HG03103 (cell line): Measurements from ENCODE around the gene SS18L1.
"Not testable (repeated sequence)": the region's sequence is repeated elsewhere in the genome, so short reads cannot be mapped to it uniquely, and the experiment has no call there.

Source experiments
- ATAC-seq: cut with Tn5 transposase; IDR thresholded peaks from one replicate; pipeline ENCODE4 v1.9.1; 2021; ENCODE audit warnings: low read depth; ENCODE audit not compliant: unreplicated experiment

SS18L1 gene

GRCh38 chr20:62143081-62143956, at the start of gene SS18L1, which contains the start of gene PSMA7:
Gene SS18L1, plus strand, starts transcription at chr20:62143769. Its CDS starts 52 bp downstream, at chr20:62143821.
Gene PSMA7, minus strand, starts transcription at chr20:62143394. Its CDS starts 91 bp downstream, at chr20:62143303.
- peak; percentile 62 for ATAC-seq

GRCh38 chr20:62096421-62097380, 46.9 kb upstream of the SS18L1 start:
- ATAC-seq = no peak

GRCh38 chr20:62097881-62098407, 45.6 kb upstream of the SS18L1 start:
- ATAC-seq = no peak

GRCh38 chr20:62101078-62101477, 42.5 kb upstream of the SS18L1 start:
- no peak for ATAC-seq

GRCh38 chr20:62103508-62104233, 39.9 kb upstream of the SS18L1 start:
- no peak for ATAC-seq

GRCh38 chr20:62104234-62104789, 39.3 kb upstream of the SS18L1 start:
- ATAC-seq = no peak

- no peak for ATAC-seq
Measured at GRCh38 chr20:62104791-62105345, 38.7 kb upstream of the SS18L1 start.

GRCh38 chr20:62105592-62105991, 38.0 kb upstream of the SS18L1 start:
- no peak for ATAC-seq

GRCh38 chr20:62111148-62111547, 32.4 kb upstream of the SS18L1 start:
- no peak for ATAC-seq

- no peak for ATAC-seq
Measured at GRCh38 chr20:62112368-62112767, 31.2 kb upstream of the SS18L1 start.

GRCh38 chr20:62114894-62115293, 28.7 kb upstream of the SS18L1 start:
- no peak for ATAC-seq

- not testable (repeated sequence) for ATAC-seq
Measured at GRCh38 chr20:62115800-62116407, 27.7 kb upstream of the SS18L1 start.

GRCh38 chr20:62116558-62117361, 26.8 kb upstream of the SS18L1 start:
- no peak for ATAC-seq

- no peak for ATAC-seq
Measured at GRCh38 chr20:62117362-62117646, 26.3 kb upstream of the SS18L1 start.

GRCh38 chr20:62117658-62118057, 25.9 kb upstream of the SS18L1 start:
- ATAC-seq = no peak

- ATAC-seq = no peak
Measured at GRCh38 chr20:62118113-62119043, 25.2 kb upstream of the SS18L1 start.

- ATAC-seq = no peak
Measured at GRCh38 chr20:62119115-62119514, 24.5 kb upstream of the SS18L1 start.
